Islet precursor cell (in vitro differentiated cells): ENCODE results near the gene RNF168.
"Not testable (repeated sequence)": the region's sequence is repeated elsewhere in the genome, so short reads cannot be mapped to it uniquely, and the experiment has no call there.

Experiments used
- DNase-seq: peaks from one replicate; pipeline ENCODE4 v3.0.0-alpha.2; 2018

Gene RNF168

GRCh38 chr3:196462680-196463477 is 40.7 kb downstream of the RNF168 start:
- not testable (repeated sequence) for DNase-seq

GRCh38 chr3:196458063-196458462 is 45.5 kb downstream of the RNF168 start:
- DNase-seq: no peak

- DNase-seq: not testable (repeated sequence)
These were observed 46.1 kb downstream of the RNF168 start for GRCh38 chr3:196457470-196457869.

- no peak for DNase-seq
These were observed 48.6 kb downstream of the RNF168 start for GRCh38 chr3:196454935-196455334.

GRCh38 chr3:196445391-196445790 is 58.2 kb downstream of the RNF168 start:
- not testable (repeated sequence) for DNase-seq

GRCh38 chr3:196444500-196444894 is 59.1 kb downstream of the RNF168 start:
- DNase-seq: no peak

GRCh38 chr3:196440696-196441095 is 62.9 kb downstream of the RNF168 start:
- DNase-seq: no peak

- DNase-seq: no peak
These were observed 63.5 kb downstream of the RNF168 start for GRCh38 chr3:196440041-196440537.

- peak; percentile 98 for DNase-seq
These were observed 71.3 kb downstream of the RNF168 start, which contains the start of gene UBXN7 for GRCh38 chr3:196432137-196432879. Gene UBXN7 (minus strand): TSS chr3:196432427. CDS start chr3:196432399, 28 bp downstream.

GRCh38 chr3:196431181-196432136 is 72.1 kb downstream of the RNF168 start:
- DNase-seq: peak; percentile 63

- DNase-seq: no peak
These were observed 75.5 kb downstream of the RNF168 start for GRCh38 chr3:196428041-196428440.

- not testable (repeated sequence) for DNase-seq
These were observed 79.1 kb downstream of the RNF168 start for GRCh38 chr3:196424421-196424820.

- no peak for DNase-seq
These were observed 80.4 kb downstream of the RNF168 start for GRCh38 chr3:196423044-196423781.

GRCh38 chr3:196421668-196422067 is 81.9 kb downstream of the RNF168 start:
- not testable (repeated sequence) for DNase-seq

GRCh38 chr3:196419386-196419785 is 84.2 kb downstream of the RNF168 start:
- no peak for DNase-seq
